Measurements from ENCODE around the gene EFCC1.

EFCC1 gene

GRCh38 chr3:129001101-129001805, at the start of gene EFCC1:
TSS of gene EFCC1 (plus strand) at chr3:129001304. CDS start at chr3:129001629, 325 bp downstream.
- DNase-seq: no peak

GRCh38 chr3:128956440-128956839, 44.7 kb upstream of the EFCC1 start:
- DNase-seq: no peak

- DNase-seq: no peak
Measured at GRCh38 chr3:128965280-128965679, 35.8 kb upstream of the EFCC1 start.

GRCh38 chr3:128965818-128966217, 35.3 kb upstream of the EFCC1 start:
- DNase-seq: no peak

- DNase-seq: no peak
Measured at GRCh38 chr3:128967748-128968355, 33.3 kb upstream of the EFCC1 start.

GRCh38 chr3:128969993-128970739, 30.9 kb upstream of the EFCC1 start:
- peak; percentile 79 for DNase-seq

GRCh38 chr3:128970740-128971047, 30.4 kb upstream of the EFCC1 start:
- DNase-seq: no peak

GRCh38 chr3:128971421-128972100, 29.5 kb upstream of the EFCC1 start:
- no peak for DNase-seq

- DNase-seq: no peak
Measured at GRCh38 chr3:128973988-128974564, 27.0 kb upstream of the EFCC1 start.

- DNase-seq: no peak
Measured at GRCh38 chr3:128975276-128975675, 25.8 kb upstream of the EFCC1 start.

- no peak for DNase-seq
Measured at GRCh38 chr3:128983293-128984069, 17.6 kb upstream of the EFCC1 start.

GRCh38 chr3:128984596-128984995, 16.5 kb upstream of the EFCC1 start:
- no peak for DNase-seq

- DNase-seq: no peak
Measured at GRCh38 chr3:128987302-128988100, 13.6 kb upstream of the EFCC1 start.

- no peak for DNase-seq
Measured at GRCh38 chr3:128988286-128988685, 12.8 kb upstream of the EFCC1 start.

GRCh38 chr3:128991355-128991895, 9.7 kb upstream of the EFCC1 start:
- no peak for DNase-seq

- no peak for DNase-seq
Measured at GRCh38 chr3:128992926-128993460, 8.1 kb upstream of the EFCC1 start.

GRCh38 chr3:128993461-128994172, 7.5 kb upstream of the EFCC1 start, which contains the start of gene CFAP92:
TSS of gene CFAP92 (minus strand) at chr3:128994076. CDS start at chr3:128993304, 772 bp downstream.
- DNase-seq: peak; percentile 95

GRCh38 chr3:128994173-128994512, 7.0 kb upstream of the EFCC1 start:
- no peak for DNase-seq

- no peak for DNase-seq
Measured at GRCh38 chr3:128994581-128995546, 6.2 kb upstream of the EFCC1 start.

Data from activated CD8-positive, alpha-beta memory T cell treated with anti-CD3 and anti-CD28 coated beads, Interleukin-2, amount 50 U/mL, for 48 hours (primary cell).